A549 (cell line): ENCODE data around the gene SHF. TPM values are rescaled to one million over a fixed set of nuclear protein-coding genes. Genes with fewer than 3 reads are reported as not detected.

Source experiments
- ATAC-seq, 2 experiments: fragments of 200-7000 bp in 1 of 2; fragments of >200 bp in 1 of 2; cut with Nextera tagmentation in 1 of 2; cut with Tn5 transposase in 1 of 2; 3 replicates each; pipeline versions ENCODE4 v1.8.0 to v1.9.1; 2018 to 2020; ENCODE audit warnings: mild to moderate bottlenecking in 1 of 2, moderate library complexity in 1 of 2
- CTCF ChIA-PET: fragments of 300-600 bp; sonication (Branson Sonifier 250); formaldehyde crosslinking; extraction: SDS; loops from one replicate; lab custom pipeline; 2021; ENCODE audit warnings: antibody characterized with exemption, inconsistent platforms; lab: Yijun Ruan, JAX
- POLR2A ChIA-PET: fragments of 350-600 bp; formaldehyde crosslinking; extraction: SDS; loops from one replicate; lab custom pipeline; 2021; ENCODE audit warnings: antibody characterized with exemption, inconsistent platforms; lab: Yijun Ruan, JAX
- DNase-seq, 2 experiments: peaks; one replicate each; pipeline versions ENCODE4 v3.0.0 to v3.0.0-alpha.2; 2011 to 2016; ENCODE audit warnings: low read depth in 1 of 2, low spot score in 1 of 2
- FAIRE-seq: peaks from 2 replicates; lab custom pipeline; 2011; peaks lifted over from hg19 to GRCh38; lab: Jason Lieb, UNC
- H3K27ac ChIP-seq, 2 experiments: fragments of >200 bp; sonication (Bioruptor Twin); formaldehyde crosslinking; 3 replicates each; pipeline ENCODE4 v1.5.1; 2016 to 2017
- H3K4me1 ChIP-seq: fragments of >200 bp; sonication (Bioruptor Twin); formaldehyde crosslinking; 3 replicates; pipeline ENCODE4 v1.6.1; 2016
- H3K4me2 ChIP-seq: fragments of >200 bp; sonication (Bioruptor Twin); formaldehyde crosslinking; 3 replicates; pipeline ENCODE4 v1.6.1; 2016
- H3K4me3 ChIP-seq: fragments of >200 bp; sonication (Bioruptor Twin); formaldehyde crosslinking; 3 replicates; pipeline ENCODE4 v1.5.1; 2016
- H3K9me3 ChIP-seq: fragments of >200 bp; sonication (Bioruptor Twin); formaldehyde crosslinking; 3 replicates; pipeline ENCODE4 v1.6.1; 2016
- CBX2 ChIP-seq: fragments of 200-600 bp; sonication (generic); IDR thresholded peaks from 2 replicates; pipeline ENCODE4 v1.6.1; 2016; ENCODE audit warnings: low read depth, mild to moderate bottlenecking, borderline replicate concordance
- CBX8 ChIP-seq: fragments of 200-600 bp; sonication (generic); IDR thresholded peaks from 2 replicates; pipeline ENCODE4 v1.6.1; 2016
- CEBPB ChIP-seq, 2 experiments: fragments of >200 bp in 1 of 2; sonication (Bioruptor Twin) in 1 of 2; formaldehyde crosslinking in 1 of 2; IDR thresholded peaks; 2 replicates each; pipeline ENCODE4 v1.6.1; 2012 to 2016
- CHD2 ChIP-seq: fragments of 150-350 bp; IDR thresholded peaks from 2 replicates; pipeline ENCODE4 v1.6.1; 2014; ENCODE audit warnings: low read length; ENCODE audit not compliant: partially characterized antibody
- ELK1 ChIP-seq: fragments of 150-350 bp; IDR thresholded peaks from 2 replicates; pipeline ENCODE4 v1.6.1; 2014; ENCODE audit warnings: low read depth, mild to moderate bottlenecking, low read length
- HOXA7 ChIP-seq: fragments of 250-450 bp; sonication (Bioruptor Pico); IDR thresholded peaks from 2 replicates; pipeline ENCODE4 v1.5.0; 2020; ENCODE audit warnings: mild to moderate bottlenecking, moderate library complexity
- JUN ChIP-seq, 2 experiments: fragments of >200 bp; sonication (Bioruptor Twin); formaldehyde crosslinking; IDR thresholded peaks; 2 replicates in 1 of 2; 3 replicates in 1 of 2; pipeline ENCODE4 v1.6.1; 2016 to 2017
- JUNB ChIP-seq: fragments of >200 bp; sonication (Bioruptor Twin); formaldehyde crosslinking; IDR thresholded peaks from 2 replicates; pipeline ENCODE4 v1.6.1; 2016
- KDM1A ChIP-seq: fragments of 200-600 bp; sonication (generic); IDR thresholded peaks from 2 replicates; pipeline ENCODE4 v1.6.1; 2016; ENCODE audit warnings: low read depth, mild to moderate bottlenecking
- MAX ChIP-seq: IDR thresholded peaks from 2 replicates; pipeline ENCODE4 v1.6.1; 2012
- MYC ChIP-seq: IDR thresholded peaks from 2 replicates; pipeline ENCODE4 v1.6.1; 2012; ENCODE audit warnings: mild to moderate bottlenecking, inconsistent platforms, low read length, improper control_type of control experiment, borderline replicate concordance
- PHF8 ChIP-seq: fragments of 200-600 bp; sonication (generic); IDR thresholded peaks from 2 replicates; pipeline ENCODE4 v1.6.1; 2016; ENCODE audit warnings: low read depth, mild to moderate bottlenecking, antibody characterized with exemption, moderate library complexity, borderline replicate concordance
- POLR2A ChIP-seq: IDR thresholded peaks from 2 replicates; pipeline ENCODE4 v1.6.1; 2012; ENCODE audit warnings: mild to moderate bottlenecking, low read length
- RAD21 ChIP-seq, 2 experiments: fragments of >200 bp in 1 of 2; sonication (Bioruptor Twin) in 1 of 2; formaldehyde crosslinking in 1 of 2; IDR thresholded peaks in 1 of 2; conservative IDR thresholded peaks in 1 of 2; 2 replicates in 1 of 2; 3 replicates in 1 of 2; pipeline ENCODE4 v1.6.1; 2012 to 2018; ENCODE audit warnings: inconsistent platforms in 1 of 2
- RCOR1 ChIP-seq: fragments of 150-350 bp; IDR thresholded peaks from 2 replicates; pipeline ENCODE4 v1.6.1; 2014; ENCODE audit warnings: antibody characterized with exemption, low read length, low read depth
- SMC3 ChIP-seq: fragments of >200 bp; sonication (Bioruptor Twin); formaldehyde crosslinking; IDR thresholded peaks from 3 replicates; pipeline ENCODE4 v1.6.1; 2018; ENCODE audit warnings: inconsistent platforms
- TFCP2L1 ChIP-seq: fragments of 250-450 bp; sonication (Bioruptor Pico); IDR thresholded peaks from 2 replicates; pipeline ENCODE4 v1.5.0; 2021; ENCODE audit warnings: mild to moderate bottlenecking
- USF2 ChIP-seq: fragments of 450-650 bp; IDR thresholded peaks from 2 replicates; pipeline ENCODE4 v1.6.1; 2014; ENCODE audit warnings: antibody characterized with exemption
- ZC3H11A ChIP-seq: fragments of 450-650 bp; IDR thresholded peaks from 2 replicates; pipeline ENCODE4 v1.6.1; 2014; ENCODE audit warnings: antibody characterized with exemption, mild to moderate bottlenecking
- whole genome bisulfite sequencing: methylation state at CpG from one replicate; pipeline ENCODE4 v1.1.6; 2017; ENCODE audit errors: missing lambda C conversion rate; 5-methylcytosine and 5-hydroxymethylcytosine counted together
- polyA plus RNA-seq, 4 experiments: library from polyadenylated mRNA; depleted of rRNA in 3 of 4; stranded (reverse); fragments of >200 nt; fragmentation: RNase III in 1 of 4; extraction: RNeasy Plus Mini Kit Qiagen cat#74134 plus additional on column Dnase treatment in 1 of 4; gene quantifications; 2 replicates in 3 of 4; 3 replicates in 1 of 4; pipeline ENCODE4 v1.2.3, GENCODE V29; 2011 to 2017
- TF ChIP-seq, protein P1 (sequence below): fragments of >200 bp; sonication (Bioruptor Twin); formaldehyde crosslinking; IDR thresholded peaks from 3 replicates; pipeline ENCODE4 v1.5.1; 2016
- TF ChIP-seq, protein P2 (sequence below): fragments of 250-450 bp; sonication (Bioruptor Pico); IDR thresholded peaks from 2 replicates; pipeline ENCODE4 v1.5.0; 2021; ENCODE audit warnings: mild to moderate bottlenecking, moderate library complexity, borderline replicate concordance

Gene SHF
- polyA plus RNA-seq, 2 of the 4 experiments (the other 2 are of a cell fraction): 0.36 to 0.85 TPM

DNA sequence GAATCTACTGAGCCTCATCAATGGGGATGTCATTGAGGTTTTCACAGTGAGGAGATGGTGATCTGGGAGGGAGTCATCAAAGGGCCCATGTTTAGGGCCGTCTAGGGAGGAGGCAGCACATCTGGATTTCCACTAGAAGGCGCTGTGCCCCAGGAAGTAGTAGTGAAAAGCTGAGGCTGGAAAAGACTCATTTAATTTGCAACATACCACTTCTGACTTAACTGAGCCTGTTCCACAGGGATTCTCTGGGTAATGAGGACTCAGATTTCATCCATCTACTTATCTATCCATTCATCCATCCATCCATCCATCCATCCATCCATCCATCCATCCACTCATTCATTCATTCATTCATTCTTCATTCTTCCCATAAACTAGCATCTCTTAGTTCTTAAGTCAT lies 17.4 kb upstream of the SHF start:
- Histone ChIP-seq H3K27ac (no peak overlapping the region), H3K9me3 (no peaks in the 10 kb centered on the region), H3K4me1 (no peaks in the 10 kb centered on the region), H3K4me3 (no peak overlapping the region)
- ATAC-seq (peak; percentile 33 to 58; a peak in 3 of 6 replicates), DNase-seq (peak; percentile 55 to 72)
- TF ChIP-seq ZC3H11A: no peak
- TF ChIP-seq RAD21 (conservative IDR thresholded peaks at IDR 0.05 in 1 of 2, IDR thresholded peaks at IDR 0.05 in 1 of 2): peak; percentile 74 to 84
- TF ChIP-seq SMC3: peak; percentile 62
- TF ChIP-seq, protein P1, sequence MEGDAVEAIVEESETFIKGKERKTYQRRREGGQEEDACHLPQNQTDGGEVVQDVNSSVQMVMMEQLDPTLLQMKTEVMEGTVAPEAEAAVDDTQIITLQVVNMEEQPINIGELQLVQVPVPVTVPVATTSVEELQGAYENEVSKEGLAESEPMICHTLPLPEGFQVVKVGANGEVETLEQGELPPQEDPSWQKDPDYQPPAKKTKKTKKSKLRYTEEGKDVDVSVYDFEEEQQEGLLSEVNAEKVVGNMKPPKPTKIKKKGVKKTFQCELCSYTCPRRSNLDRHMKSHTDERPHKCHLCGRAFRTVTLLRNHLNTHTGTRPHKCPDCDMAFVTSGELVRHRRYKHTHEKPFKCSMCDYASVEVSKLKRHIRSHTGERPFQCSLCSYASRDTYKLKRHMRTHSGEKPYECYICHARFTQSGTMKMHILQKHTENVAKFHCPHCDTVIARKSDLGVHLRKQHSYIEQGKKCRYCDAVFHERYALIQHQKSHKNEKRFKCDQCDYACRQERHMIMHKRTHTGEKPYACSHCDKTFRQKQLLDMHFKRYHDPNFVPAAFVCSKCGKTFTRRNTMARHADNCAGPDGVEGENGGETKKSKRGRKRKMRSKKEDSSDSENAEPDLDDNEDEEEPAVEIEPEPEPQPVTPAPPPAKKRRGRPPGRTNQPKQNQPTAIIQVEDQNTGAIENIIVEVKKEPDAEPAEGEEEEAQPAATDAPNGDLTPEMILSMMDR: peak; percentile 67
- no peak for TF ChIP-seq CBX8
- TF ChIP-seq KDM1A: no peak
- TF ChIP-seq, all 56 proteins: peak for 3
- CTCF ChIA-PET: interaction anchor here (0.5 to 11.1 kb wide), 41 partner anchors 8 to 252 kb away, joined by 3 to 104 read pairs (median 4); partner anchors contain the start of gene SLC28A2
- no peak for FAIRE-seq
- 4% methylated on average over 2 of the region's 2 CpGs for WGBS
- POLR2A ChIA-PET: interaction anchor here (1.5 kb wide), 1 partner anchor 42 kb away, joined by 5 read pairs; no protein-coding TSS in a partner anchor
- H3K4me2 ChIP-seq: no peak overlapping the region

- ATAC-seq (no peak), DNase-seq (no peak), FAIRE-seq (no peak)
- TF ChIP-seq USF2: no peak
- Histone ChIP-seq H3K9me3 (no peaks in the 10 kb centered on the region), H3K27ac (no peak overlapping the region), H3K4me1 (no peaks in the 10 kb centered on the region), H3K4me2 (no peak overlapping the region), H3K4me3 (no peak overlapping the region)
- POLR2A ChIA-PET: no interaction called here
- WGBS: 66% methylated on average over 4 of the region's 4 CpGs
- CTCF ChIA-PET: interaction anchor here (0.6 to 11.1 kb wide), 6 partner anchors 14 to 293 kb away, joined by 3 to 104 read pairs (median 16); a partner anchor contains a TSS
Measured at GRCh38 chr15:45203182-45203581, 15.4 kb upstream of the SHF start.

DNA sequence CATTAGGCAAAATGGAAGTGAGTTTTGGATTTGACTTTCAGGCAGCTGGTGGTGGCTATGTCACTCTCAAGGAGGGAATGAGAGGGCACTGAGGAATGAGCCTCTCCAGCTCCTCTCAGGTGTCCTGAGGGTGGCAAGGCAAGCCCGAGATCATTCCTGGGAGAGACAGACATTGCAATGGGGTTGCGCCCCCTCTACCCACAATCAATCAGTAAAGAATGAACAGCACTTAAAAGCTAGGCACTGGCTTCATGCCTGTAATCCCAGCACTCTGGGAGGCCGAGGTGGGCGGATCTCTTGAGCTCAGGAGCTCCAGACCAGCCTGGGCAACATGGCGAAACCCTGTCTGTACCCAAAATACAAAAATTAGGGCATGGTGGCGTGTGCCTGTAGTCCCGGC lies 14.1 kb upstream of the SHF start:
- ChIA-PET POLR2A (interaction anchor here (0.9 kb wide), 1 partner anchor 8 kb away, joined by 3 read pairs; no protein-coding TSS in a partner anchor), CTCF (interaction anchor here (1.2 to 11.1 kb wide), 4 partner anchors 8 to 256 kb away, joined by 4 to 104 read pairs (median 7); no protein-coding TSS in a partner anchor)
- FAIRE-seq (no peak), DNase-seq (no peak), ATAC-seq (no peak)
- Histone ChIP-seq H3K27ac (no peak overlapping the region), H3K4me1 (peaks cover 5% of the 10 kb centered on the region; the same call in 2 of the 3 replicates), H3K4me2 (peak overlapping the region; percentile 83; the same call in 2 of the 3 replicates), H3K4me3 (no peak overlapping the region), H3K9me3 (no peaks in the 10 kb centered on the region)
- TF ChIP-seq HOXA7 (CRISPR knock-in tag) (no peak), MYC (no peak), ELK1 (no peak), CEBPB (IDR thresholded peaks at IDR 0.05) (no peak), RCOR1 (no peak), MAX (no peak), JUN (IDR thresholded peaks at IDR 0.05) (no peak), PHF8 (no peak), CBX2 (no peak), TFCP2L1 (CRISPR knock-in tag) (no peak), POLR2A (no peak), JUNB (no peak), CHD2 (no peak)
- TF ChIP-seq, protein P2, sequence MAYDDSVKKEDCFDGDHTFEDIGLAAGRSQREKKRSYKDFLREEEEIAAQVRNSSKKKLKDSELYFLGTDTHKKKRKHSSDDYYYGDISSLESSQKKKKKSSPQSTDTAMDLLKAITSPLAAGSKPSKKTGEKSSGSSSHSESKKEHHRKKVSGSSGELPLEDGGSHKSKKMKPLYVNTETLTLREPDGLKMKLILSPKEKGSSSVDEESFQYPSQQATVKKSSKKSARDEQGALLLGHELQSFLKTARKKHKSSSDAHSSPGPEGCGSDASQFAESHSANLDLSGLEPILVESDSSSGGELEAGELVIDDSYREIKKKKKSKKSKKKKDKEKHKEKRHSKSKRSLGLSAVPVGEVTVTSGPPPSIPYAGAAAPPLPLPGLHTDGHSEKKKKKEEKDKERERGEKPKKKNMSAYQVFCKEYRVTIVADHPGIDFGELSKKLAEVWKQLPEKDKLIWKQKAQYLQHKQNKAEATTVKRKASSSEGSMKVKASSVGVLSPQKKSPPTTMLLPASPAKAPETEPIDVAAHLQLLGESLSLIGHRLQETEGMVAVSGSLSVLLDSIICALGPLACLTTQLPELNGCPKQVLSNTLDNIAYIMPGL (CRISPR knock-in tag): no peak
- 93% methylated on average over 6 of the region's 7 CpGs for WGBS
